ENCODE results near the gene POLR2C. TPM values are rescaled to one million over a fixed set of nuclear protein-coding genes. Genes with fewer than 3 reads are reported as not detected.

The POLR2C gene
- total and polyA plus RNA-seq, 2 of the 13 experiments (the other 11 are each of a cell fraction or from before 2014, with no cell fraction given) = 104 to 216 TPM

DNA sequence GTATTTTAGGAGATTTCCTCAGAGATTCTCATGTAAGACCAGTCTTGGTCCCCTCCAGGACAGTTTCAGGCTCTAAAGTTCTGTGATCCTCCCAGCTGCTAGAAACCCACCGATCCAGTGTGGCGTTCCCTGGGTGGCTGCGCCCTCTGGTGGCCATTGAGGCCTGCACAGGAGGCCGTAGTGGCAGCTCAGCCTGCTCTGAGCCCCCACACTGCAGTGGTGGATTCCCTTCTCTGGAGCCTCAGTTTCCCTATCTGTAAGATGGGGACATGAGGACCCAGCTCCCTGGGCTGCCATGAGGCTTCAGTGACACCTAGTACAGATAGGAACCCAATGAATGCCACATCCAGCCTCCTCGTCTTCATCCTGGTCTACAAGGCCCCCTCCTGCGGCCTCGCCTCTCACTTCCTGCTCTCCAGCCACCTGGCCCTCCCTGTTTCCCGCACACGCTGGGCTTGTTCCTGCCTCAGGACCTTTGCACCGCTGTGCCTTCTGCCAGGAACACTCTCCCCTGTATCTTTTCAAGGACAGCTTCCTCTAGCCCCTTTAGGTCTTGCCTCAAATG is 57.4 kb downstream of the POLR2C start (continued):
- no peak for TF ChIP-seq E2F2 (CRISPR knock-in tag; IDR thresholded peaks at IDR 0.05; ENCODE audit: borderline replicate concordance)
- TF ChIP-seq ZNF335 (CRISPR knock-in tag; IDR thresholded peaks at IDR 0.05) = peak; percentile 49; the same call in 1 of the 2 replicates
- TF ChIP-seq MEIS1 (CRISPR knock-in tag; IDR thresholded peaks at IDR 0.05; ENCODE audit: borderline replicate concordance) = no peak
- TF ChIP-seq, protein P1, sequence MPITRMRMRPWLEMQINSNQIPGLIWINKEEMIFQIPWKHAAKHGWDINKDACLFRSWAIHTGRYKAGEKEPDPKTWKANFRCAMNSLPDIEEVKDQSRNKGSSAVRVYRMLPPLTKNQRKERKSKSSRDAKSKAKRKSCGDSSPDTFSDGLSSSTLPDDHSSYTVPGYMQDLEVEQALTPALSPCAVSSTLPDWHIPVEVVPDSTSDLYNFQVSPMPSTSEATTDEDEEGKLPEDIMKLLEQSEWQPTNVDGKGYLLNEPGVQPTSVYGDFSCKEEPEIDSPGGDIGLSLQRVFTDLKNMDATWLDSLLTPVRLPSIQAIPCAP (CRISPR knock-in tag; IDR thresholded peaks at IDR 0.05; ENCODE audit: low read depth) = no peak
- TF ChIP-seq HNRNPL (IDR thresholded peaks at IDR 0.05; ENCODE audit: low read depth, low read length) = no peak
- no peak for TF ChIP-seq ZNF891 (CRISPR knock-in tag; IDR thresholded peaks at IDR 0.05)
- no peak for TF ChIP-seq ZNF101 (CRISPR knock-in tag; IDR thresholded peaks at IDR 0.05; ENCODE audit: borderline replicate concordance, low read depth)
- no peak for TF ChIP-seq DR1 (CRISPR knock-in tag; IDR thresholded peaks at IDR 0.05)
- TF ChIP-seq CBX5 (CRISPR knock-in tag; IDR thresholded peaks at IDR 0.05; ENCODE audit: borderline replicate concordance) = no peak
- TF ChIP-seq POLR2G (IDR thresholded peaks at IDR 0.05; ENCODE audit: low read depth, low read length) = no peak
- no peak for TF ChIP-seq MTF1 (CRISPR knock-in tag; IDR thresholded peaks at IDR 0.05)
- TF ChIP-seq ZFAT (CRISPR knock-in tag; conservative IDR thresholded peaks at IDR 0.05) = no peak
- TF ChIP-seq HNF4G (IDR thresholded peaks at IDR 0.05; ENCODE audit: borderline replicate concordance, low read depth, low read length) = no peak
- TF ChIP-seq HNF4G (CRISPR knock-in tag; IDR thresholded peaks at IDR 0.05; ENCODE audit: borderline replicate concordance, low read depth) = 0 out of 2 replicates have a peak, but pooled peaks have one; percentile 13
- TF ChIP-seq, protein P2, sequence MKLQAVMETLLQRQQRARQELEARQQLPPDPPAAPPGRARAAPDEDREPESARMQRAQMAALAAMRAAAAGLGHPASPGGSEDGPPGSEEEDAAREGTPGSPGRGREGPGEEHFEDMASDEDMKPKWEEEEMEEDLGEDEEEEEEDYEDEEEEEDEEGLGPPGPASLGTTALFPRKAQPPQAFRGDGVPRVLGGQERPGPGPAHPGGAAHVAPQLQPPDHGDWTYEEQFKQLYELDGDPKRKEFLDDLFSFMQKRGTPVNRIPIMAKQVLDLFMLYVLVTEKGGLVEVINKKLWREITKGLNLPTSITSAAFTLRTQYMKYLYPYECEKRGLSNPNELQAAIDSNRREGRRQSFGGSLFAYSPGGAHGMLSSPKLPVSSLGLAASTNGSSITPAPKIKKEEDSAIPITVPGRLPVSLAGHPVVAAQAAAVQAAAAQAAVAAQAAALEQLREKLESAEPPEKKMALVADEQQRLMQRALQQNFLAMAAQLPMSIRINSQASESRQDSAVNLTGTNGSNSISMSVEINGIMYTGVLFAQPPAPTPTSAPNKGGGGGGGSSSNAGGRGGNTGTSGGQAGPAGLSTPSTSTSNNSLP (IDR thresholded peaks at IDR 0.05; ENCODE audit: low read depth, low read length) = no peak
- TF ChIP-seq ZNF800 (CRISPR knock-in tag; IDR thresholded peaks at IDR 0.05) = no peak
- TF ChIP-seq HDAC2 (CRISPR knock-in tag; IDR thresholded peaks at IDR 0.05) = 0 out of 2 replicates have a peak, but pooled peaks have one; percentile 34
- no peak for TF ChIP-seq GTF3A (CRISPR knock-in tag; conservative IDR thresholded peaks at IDR 0.05)
- no peak for TF ChIP-seq NFATC3 (CRISPR knock-in tag; IDR thresholded peaks at IDR 0.05)
- no peak for TF ChIP-seq GPN1 (CRISPR knock-in tag; IDR thresholded peaks at IDR 0.05; ENCODE audit: borderline replicate concordance)
- no peak; the same call in 1 of the 2 replicates for TF ChIP-seq ZNF180 (CRISPR knock-in tag; IDR thresholded peaks at IDR 0.05; ENCODE audit: borderline replicate concordance, low read depth)
- TF ChIP-seq, protein P3, sequence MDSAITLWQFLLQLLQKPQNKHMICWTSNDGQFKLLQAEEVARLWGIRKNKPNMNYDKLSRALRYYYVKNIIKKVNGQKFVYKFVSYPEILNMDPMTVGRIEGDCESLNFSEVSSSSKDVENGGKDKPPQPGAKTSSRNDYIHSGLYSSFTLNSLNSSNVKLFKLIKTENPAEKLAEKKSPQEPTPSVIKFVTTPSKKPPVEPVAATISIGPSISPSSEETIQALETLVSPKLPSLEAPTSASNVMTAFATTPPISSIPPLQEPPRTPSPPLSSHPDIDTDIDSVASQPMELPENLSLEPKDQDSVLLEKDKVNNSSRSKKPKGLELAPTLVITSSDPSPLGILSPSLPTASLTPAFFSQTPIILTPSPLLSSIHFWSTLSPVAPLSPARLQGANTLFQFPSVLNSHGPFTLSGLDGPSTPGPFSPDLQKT (CRISPR knock-in tag; IDR thresholded peaks at IDR 0.05; ENCODE audit: borderline replicate concordance) = no peak
